IMR-90 (cell line): ENCODE measurements around the gene SLF2. TPM values are rescaled to one million over a fixed set of nuclear protein-coding genes. Genes with fewer than 3 reads are reported as not detected.

Source experiments
- ATAC-seq: fragments of 200-7000 bp; cut with Tn5 transposase; 2 replicates; pipeline ENCODE4 v1.9.1; 2020; ENCODE audit warnings: low read depth, mild to moderate bottlenecking, moderate library complexity
- BruUV-seq: library from RNA; stranded (reverse); fragments of 400-500 nt; replicated peaks from 2 replicates; lab custom pipeline; 2021; lab: Mats Ljungman, UMichigan
- CTCF ChIA-PET: fragments of 300-600 bp; formaldehyde crosslinking; extraction: SDS; loops from one replicate; lab custom pipeline; 2021; ENCODE audit warnings: antibody characterized with exemption; lab: Yijun Ruan, JAX
- POLR2A ChIA-PET: fragments of 300-600 bp; sonication (Branson Sonifier 250); formaldehyde crosslinking; loops from one replicate; lab custom pipeline; 2022; ENCODE audit warnings: antibody characterized with exemption; ENCODE audit not compliant: unreplicated experiment; lab: Charles Lee
- DNase-seq: peaks from one replicate; pipeline ENCODE4 v3.0.0; 2013
- H2AFZ ChIP-seq: replicated peaks from 2 replicates; pipeline ENCODE3; 2013; ENCODE audit warnings: low read length, mild to moderate bottlenecking; ENCODE audit not compliant: poor library complexity
- H2AK5ac ChIP-seq: 2 replicates; pipeline ENCODE4 v1.6.1; 2013; ENCODE audit warnings: low read depth, low read length, inconsistent platforms
- H2AK9ac ChIP-seq: replicated peaks from 2 replicates; pipeline ENCODE3; 2013; ENCODE audit warnings: mild to moderate bottlenecking, low read depth, low read length, moderate library complexity; ENCODE audit not compliant: poor library complexity
- H2BK120ac ChIP-seq: 2 replicates; pipeline ENCODE4 v1.6.1; 2013; ENCODE audit warnings: low read depth, low read length, inconsistent platforms
- H2BK15ac ChIP-seq: 3 replicates; pipeline ENCODE4 v1.6.1; 2013; ENCODE audit warnings: low read depth, low read length, inconsistent platforms
- H2BK20ac ChIP-seq: 2 replicates; pipeline ENCODE4 v1.6.1; 2013; ENCODE audit warnings: low read depth, mild to moderate bottlenecking, inconsistent platforms, low read length, moderate library complexity
- H2BK5ac ChIP-seq: 2 replicates; pipeline ENCODE4 v1.6.1; 2013; ENCODE audit warnings: mild to moderate bottlenecking, low read depth, low read length, inconsistent platforms; ENCODE audit not compliant: poor library complexity, severe bottlenecking
- H3K14ac ChIP-seq: replicated peaks from 2 replicates; pipeline ENCODE4 v1.6.1; 2013; ENCODE audit warnings: low read depth, low read length, inconsistent platforms
- H3K18ac ChIP-seq: 2 replicates; pipeline ENCODE4 v1.6.1; 2013; ENCODE audit warnings: low read depth, low read length, control low read depth
- H3K23ac ChIP-seq: 2 replicates; pipeline ENCODE4 v1.6.1; 2013; ENCODE audit warnings: low read depth, low read length, inconsistent platforms
- H3K27ac ChIP-seq: 2 replicates; pipeline ENCODE4 v1.5.1; 2013; ENCODE audit warnings: mild to moderate bottlenecking, control low read depth, low read length; ENCODE audit not compliant: insufficient read depth
- H3K27me3 ChIP-seq: 2 replicates; pipeline ENCODE4 v1.6.1; 2013; ENCODE audit warnings: low read length; ENCODE audit not compliant: control insufficient read depth, insufficient read depth
- H3K36me3 ChIP-seq: 2 replicates; pipeline ENCODE4 v1.6.1; 2013; ENCODE audit warnings: low read length, mixed read lengths; ENCODE audit not compliant: control insufficient read depth, insufficient read depth
- H3K4ac ChIP-seq: 2 replicates; pipeline ENCODE4 v1.6.1; 2013; ENCODE audit warnings: low read depth, low read length, inconsistent platforms
- H3K4me1 ChIP-seq: 2 replicates; pipeline ENCODE4 v1.6.1; 2013; ENCODE audit warnings: low read length, mixed read lengths; ENCODE audit not compliant: control insufficient read depth, insufficient read depth
- H3K4me2 ChIP-seq: 2 replicates; pipeline ENCODE4 v1.6.1; 2013; ENCODE audit warnings: low read depth, mild to moderate bottlenecking, control low read depth, low read length, moderate library complexity
- H3K4me3 ChIP-seq: 2 replicates; pipeline ENCODE4 v1.5.1; 2013; ENCODE audit warnings: low read depth, mild to moderate bottlenecking, control low read depth, low read length, moderate library complexity; ENCODE audit not compliant: insufficient read depth
- H3K56ac ChIP-seq: 2 replicates; pipeline ENCODE4 v1.6.1; 2013; ENCODE audit warnings: low read length, inconsistent platforms; ENCODE audit not compliant: insufficient read depth; ENCODE audit errors: extremely low read depth
- H3K79me1 ChIP-seq, 2 experiments: 2 replicates each; pipeline ENCODE4 v1.6.1; 2013; ENCODE audit warnings: low read length in 2 of 2, inconsistent platforms in 1 of 2, low read depth in 1 of 2
- H3K9ac ChIP-seq: 2 replicates; pipeline ENCODE4 v1.6.1; 2013; ENCODE audit warnings: low read depth, low read length, control low read depth
- H3K9me1 ChIP-seq: 2 replicates; pipeline ENCODE4 v1.6.1; 2013; ENCODE audit warnings: low read length, inconsistent platforms; ENCODE audit not compliant: insufficient read depth
- H3K9me3 ChIP-seq: 2 replicates; pipeline ENCODE4 v1.6.1; 2013; ENCODE audit warnings: low read length; ENCODE audit not compliant: control insufficient read depth, insufficient read depth
- H4K20me1 ChIP-seq: 2 replicates; pipeline ENCODE4 v1.6.1; 2013; ENCODE audit warnings: low read length, inconsistent platforms; ENCODE audit not compliant: insufficient read depth
- H4K5ac ChIP-seq: 2 replicates; pipeline ENCODE4 v1.6.1; 2013; ENCODE audit warnings: mild to moderate bottlenecking, low read depth, low read length, control low read depth
- H4K8ac ChIP-seq, 2 experiments: 2 replicates each; pipeline ENCODE4 v1.6.1; 2013; ENCODE audit warnings: low read depth in 2 of 2, low read length in 2 of 2, control low read depth in 1 of 2, inconsistent platforms in 1 of 2
- H4K91ac ChIP-seq: 2 replicates; pipeline ENCODE4 v1.6.1; 2013; ENCODE audit warnings: low read depth, low read length, inconsistent platforms; ENCODE audit not compliant: insufficient read depth
- BHLHE40 ChIP-seq: fragments of 150-350 bp; IDR thresholded peaks from 2 replicates; pipeline ENCODE4 v1.6.1; 2016; ENCODE audit warnings: mild to moderate bottlenecking, low read depth, low read length
- CEBPB ChIP-seq: IDR thresholded peaks from 2 replicates; pipeline ENCODE4 v1.6.1; 2012; ENCODE audit warnings: low read depth, low read length, improper control_type of control experiment
- FOS ChIP-seq: fragments of 150-350 bp; IDR thresholded peaks from 2 replicates; pipeline ENCODE4 v1.6.1; 2016; ENCODE audit warnings: low read depth, low read length
- MAFK ChIP-seq: IDR thresholded peaks from 2 replicates; pipeline ENCODE4 v1.6.1; 2012; ENCODE audit warnings: low read depth, low read length, improper control_type of control experiment
- NFE2L2 ChIP-seq: fragments of 150-350 bp; IDR thresholded peaks from 2 replicates; pipeline ENCODE4 v1.6.1; 2016; ENCODE audit warnings: low read depth, mild to moderate bottlenecking, low read length
- POLR2A ChIP-seq: IDR thresholded peaks from 2 replicates; pipeline ENCODE4 v1.6.1; 2012; ENCODE audit warnings: mild to moderate bottlenecking, low read depth, low read length
- WGBS, 2 experiments: methylation state at CpG; one replicate each; pipeline versions ENCODE4 v1.1.5 to v1.1.7; 2013; ENCODE audit warnings: missing lambda C conversion rate in 2 of 2; ENCODE audit not compliant: insufficient read length in 1 of 2; ENCODE audit errors: extremely low coverage in 2 of 2; 5-methylcytosine and 5-hydroxymethylcytosine counted together
- dilution Hi-C: fragments of 300-500 bp; cut with HindIII; formaldehyde crosslinking; loops from one replicate; pipeline ENCODE4 v1.14.3; 2018; ENCODE audit warnings: low sequenced_read_pairs; ENCODE audit not compliant: unreplicated experiment
- in situ Hi-C: fragments of 300-500 bp; cut with MboI; formaldehyde crosslinking; loops from 3 replicates; pipeline ENCODE4 v1.14.3; 2019; ENCODE audit warnings: low sequenced_read_pairs, inconsistent platforms, mixed read lengths
- intact Hi-C: fragments of 100-400 bp; cut with micrococcal nuclease; formaldehyde crosslinking; loops from 2 replicates; pipeline ENCODE4 v1.10.0; 2022
- polyA plus RNA-seq, 3 experiments: library from polyadenylated mRNA; depleted of rRNA; stranded (reverse); fragments of >200 nt; gene quantifications; 2 replicates each; pipeline ENCODE4 v1.2.3, GENCODE V29; 2012; ENCODE audit warnings: low replicate concordance in 1 of 3
- total RNA-seq: library from RNA; depleted of rRNA; stranded (reverse); fragments of >200 nt; gene quantifications from 2 replicates; pipeline ENCODE4 v1.2.3, GENCODE V29; 2012
- TF ChIP-seq, protein P1 (sequence below): fragments of 150-350 bp; IDR thresholded peaks from 2 replicates; pipeline ENCODE4 v1.6.1; 2017; ENCODE audit warnings: mild to moderate bottlenecking, antibody characterized with exemption, low read length, low read depth

The SLF2 gene
- total and polyA plus RNA-seq, 2 of the 4 experiments (the other 2 are of a cell fraction) = 8.5 to 21.7 TPM

- no peak overlapping the region for H2AK9ac ChIP-seq
- H2BK15ac ChIP-seq = no peak overlapping the region
- DNase-seq (no peak), ATAC-seq (no peak)
- H3K23ac ChIP-seq = no peak overlapping the region; the same call in 1 of the 2 replicates
- no peak overlapping the region for H4K91ac ChIP-seq
- peaks cover 23% of the 10 kb centered on the region for H4K20me1 ChIP-seq
- BruUV-seq = no TSS peak
- H3K9me1 ChIP-seq = no peaks in the 10 kb centered on the region; the same call in 1 of the 2 replicates
- no peak overlapping the region; the same call in 1 of the 2 replicates for H3K56ac ChIP-seq
- dilution Hi-C loops = no loop called here
- intact Hi-C loops = no loop called here
- no peak overlapping the region; the same call in 1 of the 2 replicates for H3K27ac ChIP-seq
- H3K9me3 ChIP-seq = no peaks in the 10 kb centered on the region
- TF ChIP-seq, protein P1, sequence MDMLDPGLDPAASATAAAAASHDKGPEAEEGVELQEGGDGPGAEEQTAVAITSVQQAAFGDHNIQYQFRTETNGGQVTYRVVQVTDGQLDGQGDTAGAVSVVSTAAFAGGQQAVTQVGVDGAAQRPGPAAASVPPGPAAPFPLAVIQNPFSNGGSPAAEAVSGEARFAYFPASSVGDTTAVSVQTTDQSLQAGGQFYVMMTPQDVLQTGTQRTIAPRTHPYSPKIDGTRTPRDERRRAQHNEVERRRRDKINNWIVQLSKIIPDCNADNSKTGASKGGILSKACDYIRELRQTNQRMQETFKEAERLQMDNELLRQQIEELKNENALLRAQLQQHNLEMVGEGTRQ = no peak
- no peak for TF ChIP-seq FOS
- no peak for TF ChIP-seq POLR2A
- TF ChIP-seq MAFK = no peak
- no peak for TF ChIP-seq CEBPB
- TF ChIP-seq BHLHE40 = no peak
- no peak for TF ChIP-seq NFE2L2
- no peak overlapping the region for H3K14ac ChIP-seq
- no CpG with 5 or more reads among the region's 4 CpGs for WGBS, 2 experiments
- H2BK20ac ChIP-seq = no peak overlapping the region
- in situ Hi-C loops = no loop called here
- H2AFZ ChIP-seq = no peak overlapping the region
- peaks cover 7% of the 10 kb centered on the region for H3K4me1 ChIP-seq
- no peaks in the 10 kb centered on the region; the same call in 1 of the 2 replicates for H3K36me3 ChIP-seq
- H2BK5ac ChIP-seq = peak overlapping the region; percentile 93
- H2BK120ac ChIP-seq = no peak overlapping the region
- no peak overlapping the region for H3K4ac ChIP-seq
- no peak overlapping the region for H4K5ac ChIP-seq
- ChIA-PET CTCF (interaction anchor here (1.2 to 1.3 kb wide), 2 partner anchors 24 to 28 kb away, joined by 3 read pairs; no protein-coding TSS in a partner anchor), POLR2A (no interaction called here)
- peak overlapping the region; percentile 100; the same call in 1 of the 2 replicates for H3K18ac ChIP-seq
- H3K4me2 ChIP-seq = no peak overlapping the region
- H2AK5ac ChIP-seq = no peak overlapping the region; the same call in 1 of the 2 replicates
- H3K9ac ChIP-seq = no peak overlapping the region
- H3K4me3 ChIP-seq = no peak overlapping the region
- H3K27me3 ChIP-seq = no peaks in the 10 kb centered on the region
- peaks cover 5 to 25% of the 10 kb centered on the region in 2 experiments for H3K79me1 ChIP-seq
- no peak overlapping the region; a peak in 1 of 4 replicates for H4K8ac ChIP-seq
These were observed 1.3 kb upstream of the SLF2 start for GRCh38 chr10:100911472-100911871.
